ENCODE measurements around the gene C14orf180. TPM values are rescaled to one million over a fixed set of nuclear protein-coding genes. Genes with fewer than 3 reads are reported as not detected.
"Not testable (repeated sequence)": the region's sequence is repeated elsewhere in the genome, so short reads cannot be mapped to it uniquely, and the experiment has no call there.

The C14orf180 gene
- total and polyA plus RNA-seq, 12 donors = 13.8 to 139 (median 75.1) TPM

DNA sequence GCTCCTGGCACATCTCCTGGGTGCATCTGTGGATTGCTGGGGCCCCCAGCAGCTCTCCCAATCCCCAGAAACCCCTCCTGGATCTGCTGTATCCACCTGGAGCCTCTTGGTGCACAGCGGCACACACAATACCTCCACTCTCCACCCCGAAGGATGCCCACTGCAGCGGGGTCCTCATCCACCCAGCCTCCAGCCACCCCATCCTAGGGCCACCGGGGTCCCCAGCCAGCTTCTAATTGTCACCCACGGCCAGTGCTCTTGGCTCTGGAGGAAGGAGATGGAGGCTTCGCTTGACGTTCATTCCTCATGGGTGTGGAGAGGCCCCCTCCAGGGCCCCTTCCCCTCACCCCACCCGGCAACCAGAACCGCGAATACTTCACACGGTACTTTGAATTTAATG is 56.6 kb downstream of the C14orf180 start:
- H3K36me3 ChIP-seq = no peaks in the 10 kb centered on the region
- ATAC-seq = no peak
- 85% methylated on average over 11 of the region's 11 CpGs for WGBS, 2 donors
- H3K27ac ChIP-seq = no peak overlapping the region
- H3K27me3 ChIP-seq = peaks cover 0 to 60% (median 30%) of the 10 kb centered on the region in 7 donors
- intact Hi-C loops (cut with DNase I) = loop anchor here in 6 of 10 donors (5.0 to 10.0 kb wide), 9 partner anchors 71 to 561 kb away; partner anchors contain the start of gene KIF26A (in 3 of the 6)
- no peak overlapping the region for H3K4me3 ChIP-seq
- peaks cover 0 to 8% (median 0%) of the 10 kb centered on the region in 9 donors for H3K4me1 ChIP-seq
- TF ChIP-seq, protein P1, sequence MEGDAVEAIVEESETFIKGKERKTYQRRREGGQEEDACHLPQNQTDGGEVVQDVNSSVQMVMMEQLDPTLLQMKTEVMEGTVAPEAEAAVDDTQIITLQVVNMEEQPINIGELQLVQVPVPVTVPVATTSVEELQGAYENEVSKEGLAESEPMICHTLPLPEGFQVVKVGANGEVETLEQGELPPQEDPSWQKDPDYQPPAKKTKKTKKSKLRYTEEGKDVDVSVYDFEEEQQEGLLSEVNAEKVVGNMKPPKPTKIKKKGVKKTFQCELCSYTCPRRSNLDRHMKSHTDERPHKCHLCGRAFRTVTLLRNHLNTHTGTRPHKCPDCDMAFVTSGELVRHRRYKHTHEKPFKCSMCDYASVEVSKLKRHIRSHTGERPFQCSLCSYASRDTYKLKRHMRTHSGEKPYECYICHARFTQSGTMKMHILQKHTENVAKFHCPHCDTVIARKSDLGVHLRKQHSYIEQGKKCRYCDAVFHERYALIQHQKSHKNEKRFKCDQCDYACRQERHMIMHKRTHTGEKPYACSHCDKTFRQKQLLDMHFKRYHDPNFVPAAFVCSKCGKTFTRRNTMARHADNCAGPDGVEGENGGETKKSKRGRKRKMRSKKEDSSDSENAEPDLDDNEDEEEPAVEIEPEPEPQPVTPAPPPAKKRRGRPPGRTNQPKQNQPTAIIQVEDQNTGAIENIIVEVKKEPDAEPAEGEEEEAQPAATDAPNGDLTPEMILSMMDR (IDR thresholded peaks at IDR 0.05) = no peak
- H3K9me3 ChIP-seq = no peaks in the 10 kb centered on the region
- no peak for DNase-seq

DNA sequence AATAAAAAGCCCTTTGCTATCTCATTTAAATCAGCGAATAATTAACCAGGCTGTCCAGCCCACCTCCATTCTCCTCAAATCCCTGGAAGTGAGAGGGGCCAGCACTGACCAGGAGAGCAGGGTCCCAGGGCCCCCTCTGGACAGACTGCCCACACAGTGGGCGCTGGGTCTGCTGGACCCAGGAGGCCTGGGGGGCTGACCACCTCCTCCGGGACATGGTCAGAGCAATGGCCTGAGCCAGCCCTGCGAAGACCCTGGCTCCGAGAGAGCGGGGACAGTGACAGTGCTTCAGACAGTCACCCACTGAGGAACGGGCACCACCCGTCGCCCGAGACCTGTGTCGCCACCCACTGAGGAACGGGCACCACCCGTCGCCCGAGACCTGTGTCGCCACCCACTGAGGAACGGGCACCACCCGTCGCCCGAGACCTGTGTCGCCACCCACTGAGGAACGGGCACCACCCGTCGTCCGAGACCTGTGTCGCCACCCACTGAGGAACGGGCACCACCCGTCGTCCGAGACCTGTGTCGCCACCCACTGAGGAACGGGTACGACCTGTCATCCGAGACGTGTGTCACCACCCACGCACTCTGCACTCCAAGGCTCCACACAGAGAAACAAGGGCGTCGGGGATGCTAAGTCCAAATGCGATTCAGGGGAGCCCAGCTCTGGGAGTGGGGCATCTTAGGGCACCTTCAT is 57.4 kb downstream of the C14orf180 start:
- intact Hi-C loops (cut with DNase I) = loop anchor here in 6 of 10 donors (5.0 to 10.0 kb wide), 9 partner anchors 72 to 562 kb away; partner anchors contain the start of gene KIF26A (in 3 of the 6)
- not testable (repeated sequence) for H3K9me3 ChIP-seq, ATAC-seq, DNase-seq, H3K4me1 ChIP-seq, H3K4me3 ChIP-seq, H3K27ac ChIP-seq, H3K36me3 ChIP-seq
- peaks cover 0 to 60% (median 30%) of the 10 kb centered on the region in 7 donors for H3K27me3 ChIP-seq
- 88 to 90% methylated on average over 28 to 35 of the region's 39 CpGs for WGBS, 2 donors

DNA sequence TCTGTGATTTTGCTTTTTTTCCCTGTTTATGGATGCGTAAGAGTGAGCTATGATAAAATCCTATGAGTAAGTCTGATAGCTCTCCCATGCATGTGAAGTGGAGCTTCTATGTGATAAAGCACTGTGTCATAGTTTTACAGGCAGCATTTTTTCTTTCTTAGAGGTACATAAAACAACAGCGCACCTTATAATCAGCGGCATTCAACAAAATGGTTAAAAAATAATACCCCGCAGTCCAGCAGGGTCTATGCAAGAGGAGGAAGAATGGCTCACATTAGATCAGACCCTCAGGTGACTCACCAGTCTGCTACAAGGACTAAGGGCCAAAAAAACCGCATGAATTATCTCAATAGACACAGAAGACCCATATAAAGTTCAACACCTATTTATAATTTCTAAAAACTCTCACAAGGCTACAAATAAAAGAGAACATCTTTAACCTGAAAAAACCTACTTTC is 58.0 kb downstream of the C14orf180 start:
- ATAC-seq (no peak), DNase-seq (no peak)
- Histone ChIP-seq H3K4me1 (peaks cover 0 to 9% (median 3%) of the 10 kb centered on the region in 9 donors), H3K27me3 (peaks cover 0 to 60% (median 30%) of the 10 kb centered on the region in 7 donors), H3K4me3 (no peak overlapping the region), H3K9me3 (no peaks in the 10 kb centered on the region), H3K36me3 (no peaks in the 10 kb centered on the region), H3K27ac (no peak overlapping the region)
- TF ChIP-seq, protein P1 (IDR thresholded peaks at IDR 0.05) = no peak
- intact Hi-C loops (cut with DNase I) = loop anchor here in 7 of 10 donors (2.0 to 10.0 kb wide), 10 partner anchors 73 to 563 kb away; partner anchors contain the start of gene KIF26A (in 3 of the 7)
- WGBS, 2 donors = 72 to 81% methylated on average over 5 of the region's 5 CpGs

DNA sequence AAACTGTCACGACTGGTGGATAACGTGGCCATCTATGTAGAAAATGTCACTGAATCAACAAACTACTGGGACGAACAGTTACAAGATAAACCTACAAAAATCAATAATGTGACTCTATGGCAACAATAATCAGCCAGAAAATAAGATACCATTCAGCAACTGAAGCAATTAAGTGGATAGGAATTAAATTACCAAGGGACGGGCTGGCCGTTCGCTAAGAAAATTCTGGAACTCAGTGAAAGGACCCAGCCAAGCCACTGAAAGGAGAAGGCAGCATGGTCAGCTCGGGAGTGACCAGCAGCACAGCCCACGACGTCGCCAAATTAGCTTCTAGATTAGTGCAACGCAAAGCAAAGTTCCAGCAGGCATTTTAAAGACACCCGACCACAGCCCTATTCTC is 58.6 kb downstream of the C14orf180 start:
- Histone ChIP-seq H3K4me1 (peaks cover 0 to 9% (median 3%) of the 10 kb centered on the region in 9 donors), H3K4me3 (no peak overlapping the region), H3K27me3 (peaks cover 0 to 60% (median 30%) of the 10 kb centered on the region in 7 donors), H3K27ac (no peak overlapping the region), H3K9me3 (no peaks in the 10 kb centered on the region), H3K36me3 (no peaks in the 10 kb centered on the region)
- TF ChIP-seq, protein P1 (IDR thresholded peaks at IDR 0.05) = no peak
- no peak for ATAC-seq
- intact Hi-C loops (cut with DNase I) = loop anchor here in 7 of 10 donors (2.0 to 10.0 kb wide), 10 partner anchors 73 to 563 kb away; partner anchors contain the start of gene KIF26A (in 3 of the 7)
- no peak for DNase-seq
- WGBS, 2 donors = 34 to 41% methylated on average over 12 of the region's 12 CpGs

Data from heart right ventricle (tissue), 16 donors.